Stimulated activated memory B cell treated with anti-CD40 and anti-IgM and Interleukin-4, amounts not matched to agents 10 μg/mL and 1 μg/mL and 100 μg/mL, for 72 hours (primary cell): Measurements from ENCODE around the gene TEX10.
"Not testable (repeated sequence)": the region's sequence is repeated elsewhere in the genome, so short reads cannot be mapped to it uniquely, and the experiment has no call there.

Source experiments
- ATAC-seq: fragments of 150-1000 bp; cut with Tn5 transposase; 2 replicates; pipeline ENCODE4 v1.10.0; 2021
- H3K27ac Mint-ChIP-seq: one replicate; pipeline ENCODE4 v1.8.0; 2022; ENCODE audit warnings: mild to moderate bottlenecking, mixed read lengths
- H3K27me3 Mint-ChIP-seq: one replicate; pipeline ENCODE4 v1.8.0; 2022; ENCODE audit warnings: mixed read lengths
- H3K36me3 Mint-ChIP-seq: one replicate; pipeline ENCODE4 v1.8.0; 2022; ENCODE audit warnings: mixed read lengths
- H3K4me1 Mint-ChIP-seq: one replicate; pipeline ENCODE4 v1.8.0; 2022; ENCODE audit warnings: mixed read lengths
- H3K4me3 Mint-ChIP-seq: one replicate; pipeline ENCODE4 v1.8.0; 2022; ENCODE audit warnings: mild to moderate bottlenecking, moderate library complexity, mixed read lengths
- H3K9me3 Mint-ChIP-seq: one replicate; pipeline ENCODE4 v1.8.0; 2022; ENCODE audit warnings: mixed read lengths

Gene TEX10

GRCh38 chr9:100352727-100353505 lies at the start of gene TEX10:
Gene TEX10 (minus strand): TSS chr9:100352942. CDS start chr9:100349363, 3,579 bp downstream.
- H3K4me3 Mint-ChIP-seq, result peak within 1 kb of the TSS; percentile 85
- peaks cover 59% of the 10 kb centered on the region for H3K4me1 Mint-ChIP-seq
- ATAC-seq, result peak; percentile 94
- peaks cover 5% of the 10 kb centered on the region for H3K36me3 Mint-ChIP-seq
- peak within 1 kb of the TSS; percentile 96 for H3K27ac Mint-ChIP-seq
- no peaks in the 10 kb centered on the region for H3K27me3 Mint-ChIP-seq
- H3K9me3 Mint-ChIP-seq, result no peaks in the 10 kb centered on the region

DNA sequence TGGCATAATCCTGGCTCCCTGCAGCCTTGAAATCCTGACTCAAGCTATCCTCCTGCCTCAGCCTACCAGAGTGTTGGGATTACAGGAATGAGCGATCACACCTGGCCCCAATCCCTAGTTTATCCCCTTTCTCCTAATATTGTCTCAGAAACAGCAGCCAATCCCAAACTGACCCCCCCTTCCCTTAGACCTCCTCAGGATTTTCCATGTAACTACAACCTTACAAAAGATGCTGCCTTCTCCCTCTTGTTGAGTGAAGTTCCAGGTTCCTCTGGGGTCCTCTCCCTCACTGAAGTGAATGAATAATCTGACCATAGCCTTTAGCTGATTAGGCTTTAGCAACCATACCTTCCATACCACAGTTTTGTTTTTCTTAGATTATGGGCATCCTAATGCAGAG lies 48.3 kb upstream of the TEX10 start:
- ATAC-seq, result no peak
- Mint-ChIP-seq H3K36me3 (no peaks in the 10 kb centered on the region), H3K4me3 (no peak overlapping the region), H3K4me1 (no peaks in the 10 kb centered on the region), H3K27me3 (peaks cover 10% of the 10 kb centered on the region), H3K9me3 (no peaks in the 10 kb centered on the region), H3K27ac (no peak overlapping the region)

GRCh38 chr9:100397529-100398266 lies 45.0 kb upstream of the TEX10 start:
- Mint-ChIP-seq H3K27me3 (no peaks in the 10 kb centered on the region), H3K27ac (no peak overlapping the region), H3K4me3 (no peak overlapping the region), H3K4me1 (no peaks in the 10 kb centered on the region), H3K36me3 (peaks cover 6% of the 10 kb centered on the region), H3K9me3 (no peaks in the 10 kb centered on the region)
- ATAC-seq, result no peak

GRCh38 chr9:100396769-100397168 lies 44.0 kb upstream of the TEX10 start:
- no peak for ATAC-seq

DNA sequence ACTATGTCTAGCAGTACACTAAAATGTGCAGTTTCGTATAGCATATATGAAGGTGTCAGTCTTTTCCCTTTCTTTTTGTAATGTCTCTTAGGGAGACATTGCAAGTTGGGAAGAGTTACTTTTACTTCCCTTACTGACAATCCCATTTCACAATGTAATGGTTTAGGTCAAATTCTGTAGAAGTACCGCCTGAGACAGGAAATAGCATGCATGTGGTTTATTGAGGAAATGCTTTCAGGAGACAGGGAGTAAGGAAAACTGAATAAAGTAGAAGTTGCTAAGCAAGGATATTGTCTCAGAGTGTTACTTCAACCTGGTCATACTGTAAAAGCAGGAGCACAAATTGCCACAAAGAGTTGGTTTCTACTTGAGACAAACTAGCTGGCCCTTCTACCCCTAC lies 42.1 kb upstream of the TEX10 start:
- no peak for ATAC-seq
- Mint-ChIP-seq H3K4me1 (no peaks in the 10 kb centered on the region), H3K4me3 (no peak overlapping the region), H3K36me3 (peaks cover 6% of the 10 kb centered on the region), H3K27me3 (no peaks in the 10 kb centered on the region), H3K9me3 (no peaks in the 10 kb centered on the region), H3K27ac (no peak overlapping the region)

More at GRCh38 chr9:100396769-100397168, 44.0 kb upstream of the TEX10 start:
- H3K4me1 Mint-ChIP-seq, result no peaks in the 10 kb centered on the region
- no peaks in the 10 kb centered on the region for H3K9me3 Mint-ChIP-seq
- H3K36me3 Mint-ChIP-seq, result peaks cover 6% of the 10 kb centered on the region
- no peaks in the 10 kb centered on the region for H3K27me3 Mint-ChIP-seq
- H3K27ac Mint-ChIP-seq, result no peak overlapping the region
- H3K4me3 Mint-ChIP-seq, result no peak overlapping the region

DNA sequence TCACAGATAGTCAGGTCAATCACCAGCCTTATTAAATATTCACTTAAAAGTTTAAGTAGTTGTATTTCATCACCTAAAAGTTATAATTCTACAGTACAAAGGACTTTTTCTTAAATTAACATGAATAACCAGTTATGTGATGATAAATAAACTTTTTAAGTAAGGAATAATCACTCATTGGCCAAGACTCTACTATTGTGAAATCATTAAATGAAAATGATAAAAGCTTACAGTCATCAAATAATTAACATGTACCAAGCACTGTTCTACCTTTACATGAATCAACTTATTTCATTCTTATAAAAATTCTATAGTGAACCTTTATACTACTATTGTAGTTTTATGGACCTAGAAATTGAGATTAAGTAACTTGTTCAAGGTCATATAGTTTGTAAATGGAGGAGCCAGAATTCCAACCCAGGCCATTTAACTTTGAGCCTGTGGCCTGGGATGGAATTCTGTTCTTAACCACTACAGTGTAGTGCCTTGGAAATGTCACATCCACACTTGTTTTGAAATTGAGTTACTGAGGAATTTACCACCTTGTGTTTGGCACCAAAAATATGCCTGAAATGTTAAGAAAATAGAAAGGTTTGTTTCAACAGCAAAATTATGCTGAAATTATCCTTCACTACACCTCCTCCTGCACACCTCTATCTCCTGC lies 41.4 kb upstream of the TEX10 start:
- H3K4me3 Mint-ChIP-seq, result no peak overlapping the region
- peaks cover 6% of the 10 kb centered on the region for H3K36me3 Mint-ChIP-seq
- H3K27me3 Mint-ChIP-seq, result no peaks in the 10 kb centered on the region
- no peak for ATAC-seq
- H3K9me3 Mint-ChIP-seq, result no peaks in the 10 kb centered on the region
- H3K27ac Mint-ChIP-seq, result no peak overlapping the region
- H3K4me1 Mint-ChIP-seq, result peaks cover 5% of the 10 kb centered on the region

DNA sequence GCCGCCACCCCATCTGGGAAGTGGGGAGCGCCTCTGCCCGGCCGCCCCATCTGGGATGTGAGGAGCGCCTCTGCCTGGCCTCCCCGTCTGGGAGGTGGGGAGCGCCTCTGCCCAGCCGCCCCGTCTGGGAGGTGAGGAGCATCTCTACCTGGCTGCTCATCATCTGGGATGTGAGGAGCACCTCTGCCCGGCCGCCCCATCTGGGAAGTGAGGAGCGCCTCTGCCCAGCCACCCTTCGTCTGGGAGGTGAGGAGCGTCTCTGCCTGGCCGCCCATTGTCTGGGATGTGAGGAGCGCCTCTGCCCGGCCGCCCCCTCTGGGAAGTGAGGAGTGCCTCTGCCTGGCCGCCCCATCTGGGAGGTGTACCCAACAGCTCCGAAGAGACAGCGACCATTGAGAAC lies 40.2 kb upstream of the TEX10 start:
- not testable (repeated sequence) for H3K4me3 Mint-ChIP-seq
- H3K4me1 Mint-ChIP-seq, result peaks cover 12% of the 10 kb centered on the region

DNA sequence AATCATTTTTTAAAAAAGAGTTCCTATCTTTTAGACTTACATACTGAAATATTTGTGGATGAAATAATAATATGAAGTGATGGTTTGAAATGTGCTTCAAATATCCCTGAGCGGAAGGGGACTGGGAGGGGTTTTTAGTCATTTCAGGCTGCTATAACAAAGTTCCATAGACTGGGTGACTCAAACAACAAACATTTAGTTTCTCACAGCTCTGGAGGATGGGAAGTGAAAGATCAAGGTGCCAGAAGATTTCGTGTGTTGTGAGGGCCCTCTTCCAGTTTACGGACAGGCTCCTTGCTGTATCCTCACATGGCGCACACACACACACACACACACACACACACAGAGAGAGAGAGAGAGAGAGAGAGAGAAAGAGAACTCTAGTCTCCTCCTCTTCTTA lies 27.1 kb upstream of the TEX10 start:
- Mint-ChIP-seq H3K4me3 (no peak overlapping the region), H3K27ac (no peak overlapping the region), H3K36me3 (peaks cover 11% of the 10 kb centered on the region), H3K9me3 (no peaks in the 10 kb centered on the region), H3K27me3 (no peaks in the 10 kb centered on the region), H3K4me1 (no peaks in the 10 kb centered on the region)
- no peak for ATAC-seq

More for the DNA sequence above, 40.2 kb upstream of the TEX10 start:
- H3K27me3 Mint-ChIP-seq, H3K36me3 Mint-ChIP-seq, H3K27ac Mint-ChIP-seq, ATAC-seq, H3K9me3 Mint-ChIP-seq: not testable (repeated sequence)

GRCh38 chr9:100377015-100377414 lies 24.3 kb upstream of the TEX10 start:
- no peak overlapping the region for H3K4me3 Mint-ChIP-seq
- H3K36me3 Mint-ChIP-seq, result no peaks in the 10 kb centered on the region
- H3K27me3 Mint-ChIP-seq, result no peaks in the 10 kb centered on the region
- no peak for ATAC-seq
- no peak overlapping the region for H3K27ac Mint-ChIP-seq
- H3K9me3 Mint-ChIP-seq, result no peaks in the 10 kb centered on the region
- no peaks in the 10 kb centered on the region for H3K4me1 Mint-ChIP-seq

DNA sequence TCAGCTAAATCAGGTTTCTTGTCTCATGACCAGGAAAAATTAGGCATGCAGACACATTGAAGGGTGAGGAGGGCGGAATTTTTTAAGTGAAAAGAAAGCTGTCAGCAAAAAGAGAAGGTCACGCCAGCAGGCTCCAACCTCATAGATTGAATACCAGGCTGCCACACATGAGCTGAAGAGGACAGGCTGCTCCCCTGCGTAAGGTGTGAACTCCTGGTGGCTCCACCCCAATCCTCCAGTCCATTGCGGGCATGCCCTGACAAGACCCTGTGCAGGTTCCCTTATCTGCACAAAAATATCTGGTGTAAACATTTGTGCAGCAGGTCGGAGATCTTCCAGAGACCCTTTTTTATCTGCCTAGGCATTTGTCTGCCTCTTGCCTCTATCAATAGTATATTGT lies 22.9 kb upstream of the TEX10 start:
- Mint-ChIP-seq H3K4me1 (no peaks in the 10 kb centered on the region), H3K36me3 (no peaks in the 10 kb centered on the region), H3K4me3 (no peak overlapping the region), H3K9me3 (no peaks in the 10 kb centered on the region), H3K27me3 (no peaks in the 10 kb centered on the region), H3K27ac (no peak overlapping the region)
- ATAC-seq, result no peak

GRCh38 chr9:100372648-100373047 lies 19.9 kb upstream of the TEX10 start:
- Mint-ChIP-seq H3K36me3 (peaks cover 10% of the 10 kb centered on the region), H3K9me3 (peaks cover 6% of the 10 kb centered on the region), H3K27ac (no peak overlapping the region), H3K4me3 (no peak overlapping the region), H3K27me3 (no peaks in the 10 kb centered on the region), H3K4me1 (no peaks in the 10 kb centered on the region)
- no peak for ATAC-seq

DNA sequence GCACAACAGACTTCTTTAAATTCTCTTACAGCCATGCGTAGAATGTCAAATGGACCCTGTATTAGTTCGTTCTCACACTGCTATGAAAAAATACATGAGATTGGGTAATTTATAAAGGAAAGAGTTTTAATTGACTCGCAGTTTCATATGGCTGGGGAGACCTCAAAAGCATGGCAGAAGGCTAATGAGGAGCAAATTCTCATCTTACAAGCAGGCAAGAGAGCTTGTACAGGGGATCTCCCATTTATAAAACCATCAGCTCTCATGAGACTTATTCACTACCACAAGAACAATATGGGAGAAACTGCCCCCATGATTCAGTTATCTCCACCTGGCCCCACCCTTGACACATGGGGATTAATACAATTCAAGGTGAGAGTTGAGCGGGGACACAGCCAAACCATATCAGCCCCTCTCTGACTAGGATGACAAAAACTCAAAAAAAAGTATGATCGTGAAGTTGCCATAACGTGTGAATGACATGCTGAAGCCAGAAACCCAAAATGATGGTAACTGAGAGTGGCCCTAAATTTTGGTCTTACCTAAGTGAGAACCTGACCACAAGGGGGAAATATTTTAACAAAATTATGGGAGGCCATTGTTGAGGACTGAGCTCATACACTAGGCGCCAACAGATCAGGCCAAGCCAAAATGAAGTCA lies 17.5 kb upstream of the TEX10 start:
- H3K27ac Mint-ChIP-seq, result no peak overlapping the region
- peaks cover 6% of the 10 kb centered on the region for H3K9me3 Mint-ChIP-seq
- ATAC-seq, result no peak
- peaks cover 10% of the 10 kb centered on the region for H3K36me3 Mint-ChIP-seq
- H3K27me3 Mint-ChIP-seq, result no peaks in the 10 kb centered on the region
- no peaks in the 10 kb centered on the region for H3K4me1 Mint-ChIP-seq
- no peak overlapping the region for H3K4me3 Mint-ChIP-seq

GRCh38 chr9:100368672-100369071 lies 15.9 kb upstream of the TEX10 start:
- no peak overlapping the region for H3K4me3 Mint-ChIP-seq
- no peaks in the 10 kb centered on the region for H3K27me3 Mint-ChIP-seq
- H3K4me1 Mint-ChIP-seq, result no peaks in the 10 kb centered on the region
- H3K9me3 Mint-ChIP-seq, result peaks cover 16% of the 10 kb centered on the region
- ATAC-seq, result no peak
- H3K27ac Mint-ChIP-seq, result no peak overlapping the region
- H3K36me3 Mint-ChIP-seq, result peaks cover 22% of the 10 kb centered on the region

DNA sequence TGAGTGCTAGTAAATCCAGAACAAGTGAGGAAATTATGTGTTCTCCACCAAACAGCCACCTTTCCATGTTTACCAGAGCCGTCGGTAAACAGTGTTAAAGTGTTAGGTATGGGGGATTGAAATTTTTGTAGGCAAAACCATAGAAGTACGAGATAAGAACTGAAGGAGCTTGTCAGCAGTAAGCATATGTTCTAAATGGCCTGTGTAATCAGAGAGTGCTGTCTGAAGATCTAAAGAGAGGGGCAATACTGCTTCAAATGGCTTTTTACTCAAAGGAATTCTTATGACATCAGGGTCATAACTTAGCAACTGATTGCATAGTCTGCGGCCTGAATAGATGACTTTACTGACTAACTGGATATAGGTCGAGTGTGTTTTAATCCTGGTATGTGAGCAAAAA lies 13.4 kb upstream of the TEX10 start:
- no peak overlapping the region for H3K27ac Mint-ChIP-seq

DNA sequence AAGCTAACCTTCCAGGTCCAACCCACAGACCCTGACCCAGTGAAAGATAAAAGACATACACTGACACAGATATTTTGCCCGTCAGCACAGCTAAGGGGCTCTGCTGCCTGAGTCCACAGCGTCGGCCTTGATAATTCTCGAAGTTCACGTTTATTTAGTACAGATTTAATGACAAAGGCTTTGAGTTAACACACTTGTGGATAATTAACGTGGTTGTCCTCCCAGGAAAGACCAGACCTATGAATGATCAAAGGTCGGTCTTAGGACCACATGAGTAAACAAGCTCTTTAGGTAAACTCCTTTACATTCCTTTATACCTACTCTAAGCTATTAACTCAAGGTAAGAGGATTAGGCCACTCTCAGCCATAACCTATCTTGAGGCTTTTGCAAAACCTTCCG lies 11.3 kb upstream of the TEX10 start:
- H3K9me3 Mint-ChIP-seq, result peaks cover 17% of the 10 kb centered on the region
- ATAC-seq, result no peak
- H3K36me3 Mint-ChIP-seq, result peaks cover 28% of the 10 kb centered on the region
- H3K4me1 Mint-ChIP-seq, result no peaks in the 10 kb centered on the region
- H3K4me3 Mint-ChIP-seq, result no peak overlapping the region
- H3K27me3 Mint-ChIP-seq, result no peaks in the 10 kb centered on the region
- no peak overlapping the region for H3K27ac Mint-ChIP-seq

More for the DNA sequence above, 13.4 kb upstream of the TEX10 start:
- Mint-ChIP-seq H3K36me3 (peaks cover 32% of the 10 kb centered on the region), H3K4me1 (no peaks in the 10 kb centered on the region), H3K9me3 (peaks cover 18% of the 10 kb centered on the region), H3K27me3 (no peaks in the 10 kb centered on the region), H3K4me3 (no peak overlapping the region)
- ATAC-seq, result no peak
